TTC549 (cell line): Measurements from ENCODE around the gene MICAL2.

ENCODE experiments used
- FAIRE-seq: peaks from 2 replicates; lab custom pipeline; 2012; peaks lifted over from hg19 to GRCh38; lab: Jason Lieb, UNC

Gene MICAL2

GRCh38 chr11:12232817-12233601, 122.6 kb downstream of the MICAL2 start:
- no peak for FAIRE-seq

- FAIRE-seq, result no peak
These were observed 123.2 kb downstream of the MICAL2 start for GRCh38 chr11:12233602-12233925.

- FAIRE-seq, result no peak
These were observed 123.8 kb downstream of the MICAL2 start for GRCh38 chr11:12234221-12234620.

- FAIRE-seq, result no peak
These were observed 124.7 kb downstream of the MICAL2 start for GRCh38 chr11:12235080-12235479.

- FAIRE-seq, result no peak
These were observed 125.2 kb downstream of the MICAL2 start for GRCh38 chr11:12235553-12235946.

- FAIRE-seq, result peak; percentile 81
These were observed 125.8 kb downstream of the MICAL2 start for GRCh38 chr11:12235947-12236743.

- no peak for FAIRE-seq
These were observed 126.3 kb downstream of the MICAL2 start for GRCh38 chr11:12236744-12237101.

- no peak for FAIRE-seq
These were observed 127.0 kb downstream of the MICAL2 start for GRCh38 chr11:12237381-12237784.

GRCh38 chr11:12238420-12238819, 128.0 kb downstream of the MICAL2 start:
- no peak for FAIRE-seq

GRCh38 chr11:12239396-12239795, 129.0 kb downstream of the MICAL2 start:
- no peak for FAIRE-seq

GRCh38 chr11:12239804-12240371, 129.5 kb downstream of the MICAL2 start:
- no peak for FAIRE-seq

- no peak for FAIRE-seq
These were observed 130.3 kb downstream of the MICAL2 start for GRCh38 chr11:12240677-12241076.

GRCh38 chr11:12241401-12241800, 131.0 kb downstream of the MICAL2 start:
- no peak for FAIRE-seq

- FAIRE-seq, result no peak
These were observed 131.7 kb downstream of the MICAL2 start for GRCh38 chr11:12241971-12242672.

GRCh38 chr11:12242966-12243365, 132.6 kb downstream of the MICAL2 start:
- no peak for FAIRE-seq

GRCh38 chr11:12243486-12243885, 133.1 kb downstream of the MICAL2 start:
- no peak for FAIRE-seq

- FAIRE-seq, result no peak
These were observed 133.6 kb downstream of the MICAL2 start for GRCh38 chr11:12243911-12244550.

GRCh38 chr11:12245091-12245490, 134.7 kb downstream of the MICAL2 start:
- no peak for FAIRE-seq

- FAIRE-seq, result no peak
These were observed 135.2 kb downstream of the MICAL2 start for GRCh38 chr11:12245549-12246016.

- no peak for FAIRE-seq
These were observed 135.8 kb downstream of the MICAL2 start for GRCh38 chr11:12246147-12246546.

- no peak for FAIRE-seq
These were observed 136.6 kb downstream of the MICAL2 start for GRCh38 chr11:12246989-12247388.
